Measurements from ENCODE around the gene ATG3. TPM values are rescaled to one million over a fixed set of nuclear protein-coding genes. Genes with fewer than 3 reads are reported as not detected.

ATG3 gene
- total RNA-seq, 6 experiments from 2014 or later: 19.9 to 57.8 (median 27.1) TPM

DNA sequence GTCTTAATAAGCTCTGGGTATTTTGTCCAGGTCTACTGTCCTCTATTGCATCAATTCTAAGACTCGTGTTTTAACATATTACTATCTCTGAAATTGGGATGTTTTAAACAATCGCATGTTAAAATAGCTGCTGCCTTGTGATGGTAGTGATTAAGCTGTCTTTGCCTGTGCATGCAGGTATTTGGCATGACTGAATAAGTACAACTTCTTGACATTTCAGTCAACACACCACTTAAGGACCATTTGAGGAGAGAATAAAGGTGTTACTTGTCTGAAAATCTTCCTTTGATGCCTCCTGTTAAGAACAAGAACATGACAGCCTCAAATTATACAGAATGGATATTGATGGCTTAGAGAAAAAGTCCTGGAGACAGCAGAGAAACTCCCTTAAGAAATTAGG is 33.1 kb upstream of the ATG3 start:
- 78% methylated on average over 2 of the region's 2 CpGs for WGBS (ENCODE audit: insufficient coverage, low coverage, low lambda C conversion rate, missing lambda C conversion rate)
- H3K4me3 ChIP-seq: no peak overlapping the region
- no peak for TF ChIP-seq POLR2A (IDR thresholded peaks at IDR 0.05)
- TF ChIP-seq, protein P1, sequence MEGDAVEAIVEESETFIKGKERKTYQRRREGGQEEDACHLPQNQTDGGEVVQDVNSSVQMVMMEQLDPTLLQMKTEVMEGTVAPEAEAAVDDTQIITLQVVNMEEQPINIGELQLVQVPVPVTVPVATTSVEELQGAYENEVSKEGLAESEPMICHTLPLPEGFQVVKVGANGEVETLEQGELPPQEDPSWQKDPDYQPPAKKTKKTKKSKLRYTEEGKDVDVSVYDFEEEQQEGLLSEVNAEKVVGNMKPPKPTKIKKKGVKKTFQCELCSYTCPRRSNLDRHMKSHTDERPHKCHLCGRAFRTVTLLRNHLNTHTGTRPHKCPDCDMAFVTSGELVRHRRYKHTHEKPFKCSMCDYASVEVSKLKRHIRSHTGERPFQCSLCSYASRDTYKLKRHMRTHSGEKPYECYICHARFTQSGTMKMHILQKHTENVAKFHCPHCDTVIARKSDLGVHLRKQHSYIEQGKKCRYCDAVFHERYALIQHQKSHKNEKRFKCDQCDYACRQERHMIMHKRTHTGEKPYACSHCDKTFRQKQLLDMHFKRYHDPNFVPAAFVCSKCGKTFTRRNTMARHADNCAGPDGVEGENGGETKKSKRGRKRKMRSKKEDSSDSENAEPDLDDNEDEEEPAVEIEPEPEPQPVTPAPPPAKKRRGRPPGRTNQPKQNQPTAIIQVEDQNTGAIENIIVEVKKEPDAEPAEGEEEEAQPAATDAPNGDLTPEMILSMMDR (IDR thresholded peaks at IDR 0.05): no peak

DNA sequence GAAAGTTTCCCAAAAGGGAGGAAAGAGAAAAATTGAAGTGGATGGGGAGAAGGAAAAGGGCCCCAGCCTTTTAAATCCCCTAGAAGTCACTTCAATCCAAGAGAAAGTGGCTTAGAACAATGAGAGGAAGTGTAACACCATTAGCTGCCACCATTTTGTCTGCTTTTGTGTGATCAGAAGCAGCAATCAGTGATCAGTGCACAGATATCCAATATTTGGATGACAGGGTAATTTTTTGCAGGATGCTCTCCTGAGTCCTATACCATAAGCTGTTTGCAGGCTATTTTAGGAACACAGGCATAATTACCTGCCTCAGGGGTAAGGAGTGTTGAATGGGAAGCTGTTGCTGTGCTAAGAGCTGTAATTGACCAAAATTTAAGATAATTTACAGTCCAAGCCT is 31.5 kb upstream of the ATG3 start:
- intact Hi-C loops (cut with DNase I): no loop called here
- no peak for TF ChIP-seq POLR2A (IDR thresholded peaks at IDR 0.05)
- TF ChIP-seq, protein P1 (IDR thresholded peaks at IDR 0.05): no peak
- H3K4me3 ChIP-seq: no peak overlapping the region
- no peaks in the 10 kb centered on the region for H3K27me3 ChIP-seq
- H3K36me3 ChIP-seq: no peaks in the 10 kb centered on the region
- ATAC-seq: no peak
- no peak overlapping the region for H3K27ac ChIP-seq
- no peak for DNase-seq
- H3K9me3 ChIP-seq: no peaks in the 10 kb centered on the region
- H3K4me1 ChIP-seq: no peaks in the 10 kb centered on the region

More for the DNA sequence above, 33.1 kb upstream of the ATG3 start:
- ATAC-seq: no peak
- no peaks in the 10 kb centered on the region for H3K27me3 ChIP-seq
- H3K9me3 ChIP-seq: no peaks in the 10 kb centered on the region
- no peak overlapping the region for H3K27ac ChIP-seq
- H3K4me1 ChIP-seq: no peaks in the 10 kb centered on the region
- no peaks in the 10 kb centered on the region for H3K36me3 ChIP-seq
- intact Hi-C loops (cut with DNase I): no loop called here
- no peak for DNase-seq

DNA sequence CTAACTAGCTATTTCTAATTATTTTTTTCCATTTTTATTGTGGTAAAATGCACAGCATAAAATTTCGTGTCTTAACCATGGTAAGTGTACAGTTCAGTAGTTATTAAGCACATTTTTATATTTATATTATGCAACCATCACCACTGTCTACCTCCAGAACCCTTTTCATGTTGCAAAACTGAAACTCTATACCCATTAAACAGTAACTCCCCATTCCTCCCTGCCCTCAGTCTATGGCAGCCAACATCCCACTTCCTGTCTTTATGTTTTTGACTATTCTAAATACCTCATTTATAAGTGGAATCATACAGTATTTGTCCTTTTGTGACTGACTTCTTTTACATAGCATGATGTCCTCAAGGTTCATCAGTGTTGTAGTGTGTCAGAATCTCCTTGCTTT is 25.6 kb upstream of the ATG3 start:
- no peaks in the 10 kb centered on the region for H3K27me3 ChIP-seq
- 75% methylated on average over 1 of the region's 1 CpG for WGBS (ENCODE audit: insufficient coverage, low coverage, low lambda C conversion rate, missing lambda C conversion rate)
- H3K9me3 ChIP-seq: no peaks in the 10 kb centered on the region
- TF ChIP-seq POLR2A (IDR thresholded peaks at IDR 0.05): no peak
- TF ChIP-seq, protein P1 (IDR thresholded peaks at IDR 0.05): no peak
- no peak for ATAC-seq
- DNase-seq: no peak
- intact Hi-C loops (cut with DNase I): no loop called here
- H3K27ac ChIP-seq: no peak overlapping the region
- H3K4me3 ChIP-seq: no peak overlapping the region
- H3K4me1 ChIP-seq: no peaks in the 10 kb centered on the region
- H3K36me3 ChIP-seq: peaks cover 0 to 25% (median 3%) of the 10 kb centered on the region in 4 donors

DNA sequence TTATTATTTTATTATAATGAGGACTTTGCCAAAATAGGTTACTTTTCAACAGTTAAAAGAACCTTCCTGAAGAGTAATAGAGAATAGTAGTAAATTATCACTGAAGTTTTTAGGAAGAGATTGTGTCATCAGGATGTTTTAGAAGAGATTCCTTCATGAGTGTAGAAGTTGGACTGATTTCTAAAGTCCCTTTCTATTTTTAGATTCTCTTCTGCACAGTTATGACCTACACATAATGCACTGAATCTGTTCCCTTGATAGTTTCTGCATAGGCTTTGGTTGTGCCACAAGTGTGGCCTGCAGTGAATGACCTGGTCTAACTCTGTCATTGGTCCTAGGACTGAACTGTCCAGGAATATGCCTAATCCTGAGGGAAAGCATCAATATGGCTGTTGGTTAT is 24.0 kb upstream of the ATG3 start:
- Histone ChIP-seq H3K27ac (no peak overlapping the region), H3K4me1 (no peaks in the 10 kb centered on the region), H3K9me3 (no peaks in the 10 kb centered on the region), H3K4me3 (no peak overlapping the region), H3K27me3 (no peaks in the 10 kb centered on the region), H3K36me3 (peaks cover 0 to 31% (median 3%) of the 10 kb centered on the region in 4 donors)
- ATAC-seq (no peak), DNase-seq (no peak)
- no peak for TF ChIP-seq POLR2A (IDR thresholded peaks at IDR 0.05)
- TF ChIP-seq, protein P1 (IDR thresholded peaks at IDR 0.05): no peak
- intact Hi-C loops (cut with DNase I): no loop called here

DNA sequence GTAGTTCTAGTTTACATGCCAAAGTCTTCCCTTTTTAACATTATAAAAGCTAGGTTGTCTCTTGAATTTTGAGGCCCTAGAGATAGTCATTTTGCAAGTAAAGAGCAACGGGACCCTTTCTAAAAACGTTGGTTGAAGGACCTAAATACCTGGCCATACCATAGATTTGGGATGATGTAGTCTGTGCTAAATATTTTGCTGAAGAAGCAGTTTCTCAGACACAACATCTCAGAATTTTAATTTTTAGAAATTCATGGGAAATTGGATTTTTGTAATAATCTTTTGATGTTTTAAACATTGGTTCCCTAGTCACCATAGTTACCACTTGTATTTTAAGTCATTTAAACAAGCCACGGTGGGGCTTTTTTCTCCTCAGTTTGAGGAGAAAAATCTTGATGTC is 21.3 kb upstream of the ATG3 start:
- H3K27me3 ChIP-seq: no peaks in the 10 kb centered on the region
- no peaks in the 10 kb centered on the region for H3K4me1 ChIP-seq
- no peak for TF ChIP-seq POLR2A (IDR thresholded peaks at IDR 0.05)
- TF ChIP-seq, protein P1 (IDR thresholded peaks at IDR 0.05): no peak
- H3K27ac ChIP-seq: no peak overlapping the region
- no peak for DNase-seq
- peaks cover 0 to 31% (median 3%) of the 10 kb centered on the region in 4 donors for H3K36me3 ChIP-seq
- no peaks in the 10 kb centered on the region for H3K9me3 ChIP-seq
- H3K4me3 ChIP-seq: no peak overlapping the region
- WGBS (ENCODE audit: insufficient coverage, low coverage, low lambda C conversion rate, missing lambda C conversion rate): 76% methylated on average over 3 of the region's 3 CpGs
- ATAC-seq: no peak
- intact Hi-C loops (cut with DNase I): no loop called here
